HL-60 (cell line): ENCODE measurements around the gene POLG2.

Experiments used
- DNase-seq, 2 experiments: peaks; one replicate each; pipeline ENCODE4 v3.0.0-alpha.2; 2010 to 2020; ENCODE audit warnings: low read depth in 1 of 2, low spot score in 1 of 2
- H3K27ac ChIP-seq: fragments of 250-450 bp; sonication (Bioruptor Pico); replicated peaks from 2 replicates; pipeline ENCODE4 v1.5.1; 2020; ENCODE audit warnings: mild to moderate bottlenecking, moderate library complexity
- H3K27me3 ChIP-seq: fragments of 250-450 bp; sonication (Bioruptor Pico); 2 replicates; pipeline ENCODE4 v1.5.1; 2021; ENCODE audit warnings: mild to moderate bottlenecking, moderate library complexity; ENCODE audit not compliant: insufficient read depth, poor library complexity, severe bottlenecking
- H3K4me3 ChIP-seq: replicated peaks from 2 replicates; pipeline ENCODE4 v1.5.1; 2011; ENCODE audit warnings: mild to moderate bottlenecking, control low read depth, low read length; ENCODE audit not compliant: insufficient read depth
- GABPA ChIP-seq: IDR thresholded peaks from 2 replicates; pipeline ENCODE4 v1.6.1; 2012; ENCODE audit warnings: low read depth
- POLR2AphosphoS5 ChIP-seq: IDR thresholded peaks from 2 replicates; pipeline ENCODE4 v1.6.1; 2012; ENCODE audit warnings: low read depth
- SPI1 ChIP-seq: IDR thresholded peaks from 2 replicates; pipeline ENCODE4 v1.6.1; 2012; ENCODE audit warnings: low read depth, mild to moderate bottlenecking, borderline replicate concordance
- TF ChIP-seq, protein P1 (sequence below): IDR thresholded peaks from one replicate; pipeline ENCODE4 v1.5.1; 2011; ENCODE audit warnings: low read length, control low read depth, inconsistent platforms; ENCODE audit not compliant: insufficient read depth
- TF ChIP-seq, protein P2 (sequence below): IDR thresholded peaks from 2 replicates; pipeline ENCODE4 v1.6.1; 2012; ENCODE audit warnings: low read depth; ENCODE audit not compliant: insufficient replicate concordance

The POLG2 gene

DNA sequence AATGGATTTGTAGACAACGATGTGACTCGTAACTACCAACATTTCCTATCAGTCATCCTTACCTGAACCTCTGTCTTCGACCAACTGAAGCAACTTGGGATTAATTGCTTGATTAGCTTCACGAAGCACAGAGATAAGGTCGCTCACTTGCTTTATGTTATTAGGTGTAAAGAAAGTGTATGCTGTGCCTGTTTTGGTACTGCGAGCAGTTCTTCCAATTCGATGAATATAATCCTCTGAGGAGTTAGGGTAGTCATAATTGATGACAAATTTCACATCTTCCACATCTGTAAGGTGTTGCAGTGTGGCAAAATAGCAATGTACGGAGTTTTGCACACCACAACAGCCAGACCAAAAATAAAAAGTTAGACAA lies 3.6 kb upstream of the POLG2 start:
- H3K4me3 ChIP-seq = no peak overlapping the region
- DNase-seq = peak in 1 of 2 experiments; percentile 39
- no peak overlapping the region for H3K27ac ChIP-seq
- TF ChIP-seq, protein P1, sequence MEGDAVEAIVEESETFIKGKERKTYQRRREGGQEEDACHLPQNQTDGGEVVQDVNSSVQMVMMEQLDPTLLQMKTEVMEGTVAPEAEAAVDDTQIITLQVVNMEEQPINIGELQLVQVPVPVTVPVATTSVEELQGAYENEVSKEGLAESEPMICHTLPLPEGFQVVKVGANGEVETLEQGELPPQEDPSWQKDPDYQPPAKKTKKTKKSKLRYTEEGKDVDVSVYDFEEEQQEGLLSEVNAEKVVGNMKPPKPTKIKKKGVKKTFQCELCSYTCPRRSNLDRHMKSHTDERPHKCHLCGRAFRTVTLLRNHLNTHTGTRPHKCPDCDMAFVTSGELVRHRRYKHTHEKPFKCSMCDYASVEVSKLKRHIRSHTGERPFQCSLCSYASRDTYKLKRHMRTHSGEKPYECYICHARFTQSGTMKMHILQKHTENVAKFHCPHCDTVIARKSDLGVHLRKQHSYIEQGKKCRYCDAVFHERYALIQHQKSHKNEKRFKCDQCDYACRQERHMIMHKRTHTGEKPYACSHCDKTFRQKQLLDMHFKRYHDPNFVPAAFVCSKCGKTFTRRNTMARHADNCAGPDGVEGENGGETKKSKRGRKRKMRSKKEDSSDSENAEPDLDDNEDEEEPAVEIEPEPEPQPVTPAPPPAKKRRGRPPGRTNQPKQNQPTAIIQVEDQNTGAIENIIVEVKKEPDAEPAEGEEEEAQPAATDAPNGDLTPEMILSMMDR = no peak
- TF ChIP-seq, protein P2, sequence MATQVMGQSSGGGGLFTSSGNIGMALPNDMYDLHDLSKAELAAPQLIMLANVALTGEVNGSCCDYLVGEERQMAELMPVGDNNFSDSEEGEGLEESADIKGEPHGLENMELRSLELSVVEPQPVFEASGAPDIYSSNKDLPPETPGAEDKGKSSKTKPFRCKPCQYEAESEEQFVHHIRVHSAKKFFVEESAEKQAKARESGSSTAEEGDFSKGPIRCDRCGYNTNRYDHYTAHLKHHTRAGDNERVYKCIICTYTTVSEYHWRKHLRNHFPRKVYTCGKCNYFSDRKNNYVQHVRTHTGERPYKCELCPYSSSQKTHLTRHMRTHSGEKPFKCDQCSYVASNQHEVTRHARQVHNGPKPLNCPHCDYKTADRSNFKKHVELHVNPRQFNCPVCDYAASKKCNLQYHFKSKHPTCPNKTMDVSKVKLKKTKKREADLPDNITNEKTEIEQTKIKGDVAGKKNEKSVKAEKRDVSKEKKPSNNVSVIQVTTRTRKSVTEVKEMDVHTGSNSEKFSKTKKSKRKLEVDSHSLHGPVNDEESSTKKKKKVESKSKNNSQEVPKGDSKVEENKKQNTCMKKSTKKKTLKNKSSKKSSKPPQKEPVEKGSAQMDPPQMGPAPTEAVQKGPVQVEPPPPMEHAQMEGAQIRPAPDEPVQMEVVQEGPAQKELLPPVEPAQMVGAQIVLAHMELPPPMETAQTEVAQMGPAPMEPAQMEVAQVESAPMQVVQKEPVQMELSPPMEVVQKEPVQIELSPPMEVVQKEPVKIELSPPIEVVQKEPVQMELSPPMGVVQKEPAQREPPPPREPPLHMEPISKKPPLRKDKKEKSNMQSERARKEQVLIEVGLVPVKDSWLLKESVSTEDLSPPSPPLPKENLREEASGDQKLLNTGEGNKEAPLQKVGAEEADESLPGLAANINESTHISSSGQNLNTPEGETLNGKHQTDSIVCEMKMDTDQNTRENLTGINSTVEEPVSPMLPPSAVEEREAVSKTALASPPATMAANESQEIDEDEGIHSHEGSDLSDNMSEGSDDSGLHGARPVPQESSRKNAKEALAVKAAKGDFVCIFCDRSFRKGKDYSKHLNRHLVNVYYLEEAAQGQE = no peak
- TF ChIP-seq SPI1 (no peak), POLR2AphosphoS5 (no peak), GABPA (no peak)
- H3K27me3 ChIP-seq = no peaks in the 10 kb centered on the region

DNA sequence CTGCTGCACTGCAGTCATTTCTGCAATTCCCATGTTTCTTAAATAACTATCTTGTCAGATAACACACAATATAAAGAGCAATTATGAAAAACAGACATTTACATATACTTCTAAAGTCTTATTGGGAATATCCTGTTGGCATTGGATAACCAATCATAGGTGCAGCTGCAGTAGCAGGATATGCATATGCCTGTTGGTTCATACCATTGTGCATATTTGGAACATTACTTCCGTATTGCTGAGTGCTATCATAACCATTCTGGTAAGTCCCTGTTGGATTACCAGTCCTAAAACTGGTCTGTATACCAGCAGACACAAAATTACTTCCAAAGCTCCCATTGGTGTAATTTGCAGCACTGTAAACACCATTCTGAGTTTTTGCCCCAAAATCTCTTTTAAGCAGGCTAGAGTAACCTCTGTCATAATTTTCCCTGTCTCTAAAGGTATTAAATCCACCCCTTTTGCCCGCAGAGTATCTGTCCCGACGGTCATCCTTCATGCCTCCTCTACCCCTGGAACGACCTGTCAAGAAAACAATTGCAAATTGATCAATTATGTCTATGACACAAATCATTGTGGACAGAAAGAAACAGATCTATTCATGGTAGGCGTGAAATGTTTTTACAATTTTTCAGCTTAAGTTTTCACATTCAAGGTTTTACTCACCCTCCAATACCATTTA lies 3.1 kb upstream of the POLG2 start:
- Histone ChIP-seq H3K27ac (no peak overlapping the region), H3K4me3 (no peak overlapping the region), H3K27me3 (no peaks in the 10 kb centered on the region)
- peak in 1 of 2 experiments; percentile 53 for DNase-seq
- no peak for TF ChIP-seq SPI1
- no peak; the same call in 1 of the 2 replicates for TF ChIP-seq POLR2AphosphoS5
- TF ChIP-seq GABPA = no peak
- TF ChIP-seq, protein P1 = no peak
- TF ChIP-seq, protein P2 = no peak

DNA sequence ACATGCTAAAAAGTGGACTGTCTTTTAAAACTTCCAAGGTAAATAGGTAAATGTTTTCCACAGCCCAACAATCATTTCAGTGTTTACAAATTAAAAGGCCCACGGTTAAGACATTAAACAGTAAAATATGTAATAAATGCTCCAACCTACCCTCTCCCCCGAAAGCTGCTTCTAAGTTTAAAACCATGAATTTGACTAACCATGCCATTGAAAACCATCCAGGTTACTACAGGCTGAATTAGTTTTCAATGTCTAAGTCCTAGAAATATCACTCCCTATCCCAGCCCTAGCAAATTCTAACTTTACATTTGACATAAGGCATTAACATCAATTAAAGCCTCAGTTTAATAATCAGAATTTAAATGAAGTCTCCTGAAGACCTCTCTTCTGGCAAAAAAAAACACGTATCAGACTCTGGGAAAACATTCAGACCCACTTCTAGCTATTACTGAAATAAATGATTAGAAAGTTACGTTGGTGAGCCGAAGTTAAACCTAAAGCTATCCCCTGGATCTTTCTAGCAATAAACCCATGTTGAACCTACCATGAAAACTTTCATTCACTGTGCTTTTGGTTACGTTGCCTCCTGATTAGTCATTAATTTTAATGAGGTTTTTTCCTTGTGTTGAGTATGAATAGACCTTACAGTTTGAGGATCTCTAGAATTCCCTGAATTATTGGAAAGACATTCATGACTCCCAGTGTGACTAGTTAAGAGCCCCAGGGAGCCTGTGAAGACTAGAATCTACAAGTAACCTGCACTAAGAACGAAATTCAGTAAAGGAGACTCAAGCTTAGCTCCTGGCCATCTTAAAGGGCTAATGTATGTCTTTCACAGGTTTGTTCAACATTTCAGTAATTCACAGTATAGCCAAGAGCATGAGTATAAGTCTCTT lies 1.7 kb upstream of the POLG2 start:
- no peaks in the 10 kb centered on the region for H3K27me3 ChIP-seq
- DNase-seq = no peak
- H3K27ac ChIP-seq = no peak overlapping the region; the same call in 1 of the 2 replicates
- TF ChIP-seq, protein P2 = no peak
- peak; percentile 42 for TF ChIP-seq POLR2AphosphoS5
- H3K4me3 ChIP-seq = no peak overlapping the region
